ENCODE measurements around the gene YES1. TPM values are rescaled to one million over a fixed set of nuclear protein-coding genes. Genes with fewer than 3 reads are reported as not detected.

YES1 gene
- total and polyA plus RNA-seq, 2 of the 13 experiments (the other 11 are each of a cell fraction or from before 2014, with no cell fraction given), result 17.2 to 70.8 TPM

DNA sequence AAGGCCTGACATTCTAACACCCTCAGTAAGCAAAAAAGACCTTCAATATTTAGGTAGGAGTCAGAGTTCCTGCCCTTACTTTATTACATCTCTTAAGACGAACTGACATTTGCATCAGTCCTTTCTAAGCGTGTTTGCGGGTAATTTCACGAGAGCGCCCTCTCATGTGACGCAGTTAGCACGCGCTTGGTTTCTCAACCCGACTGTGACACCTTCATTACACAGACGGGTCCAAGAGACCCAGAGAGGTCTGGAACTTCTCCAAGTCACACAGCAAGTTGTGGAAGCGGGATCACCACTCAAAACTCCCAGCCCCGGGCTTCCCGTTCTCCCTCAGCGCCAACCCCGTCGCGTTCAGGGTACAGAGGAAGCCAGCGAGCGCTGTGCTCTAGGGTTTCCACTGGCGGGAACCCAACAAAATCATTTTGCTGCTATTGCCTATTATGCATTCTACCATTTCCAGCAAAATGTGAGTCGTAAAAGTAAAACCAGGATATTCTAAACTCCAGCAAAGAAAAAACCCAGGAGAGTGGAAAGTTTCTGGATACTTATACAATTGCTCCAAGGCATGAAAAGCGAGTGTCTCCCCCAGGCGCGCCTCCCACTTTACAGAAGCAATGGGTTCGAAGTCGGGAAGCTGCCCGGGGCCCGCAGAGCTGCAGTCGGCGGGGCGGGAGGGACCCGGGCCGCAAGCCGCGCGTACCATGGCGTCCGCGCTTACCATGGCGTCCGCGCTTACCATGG lies 100.2 kb downstream of the YES1 start (continued):
- TF ChIP-seq, protein P1, sequence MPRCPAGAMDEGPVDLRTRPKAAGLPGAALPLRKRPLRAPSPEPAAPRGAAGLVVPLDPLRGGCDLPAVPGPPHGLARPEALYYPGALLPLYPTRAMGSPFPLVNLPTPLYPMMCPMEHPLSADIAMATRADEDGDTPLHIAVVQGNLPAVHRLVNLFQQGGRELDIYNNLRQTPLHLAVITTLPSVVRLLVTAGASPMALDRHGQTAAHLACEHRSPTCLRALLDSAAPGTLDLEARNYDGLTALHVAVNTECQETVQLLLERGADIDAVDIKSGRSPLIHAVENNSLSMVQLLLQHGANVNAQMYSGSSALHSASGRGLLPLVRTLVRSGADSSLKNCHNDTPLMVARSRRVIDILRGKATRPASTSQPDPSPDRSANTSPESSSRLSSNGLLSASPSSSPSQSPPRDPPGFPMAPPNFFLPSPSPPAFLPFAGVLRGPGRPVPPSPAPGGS (CRISPR knock-in tag; IDR thresholded peaks at IDR 0.05), result 0 out of 2 replicates have a peak, but pooled peaks have one; percentile 70
- TF ChIP-seq PHF20 (CRISPR knock-in tag; IDR thresholded peaks at IDR 0.05), result no peak
- TF ChIP-seq RARG (CRISPR knock-in tag; IDR thresholded peaks at IDR 0.05; ENCODE audit: low read depth), result 0 out of 2 replicates have a peak, but pooled peaks have one; percentile 28
- TF ChIP-seq ZNF709 (CRISPR knock-in tag; IDR thresholded peaks at IDR 0.05), result peak; percentile 6; the same call in 1 of the 2 replicates
- TF ChIP-seq, protein P2, sequence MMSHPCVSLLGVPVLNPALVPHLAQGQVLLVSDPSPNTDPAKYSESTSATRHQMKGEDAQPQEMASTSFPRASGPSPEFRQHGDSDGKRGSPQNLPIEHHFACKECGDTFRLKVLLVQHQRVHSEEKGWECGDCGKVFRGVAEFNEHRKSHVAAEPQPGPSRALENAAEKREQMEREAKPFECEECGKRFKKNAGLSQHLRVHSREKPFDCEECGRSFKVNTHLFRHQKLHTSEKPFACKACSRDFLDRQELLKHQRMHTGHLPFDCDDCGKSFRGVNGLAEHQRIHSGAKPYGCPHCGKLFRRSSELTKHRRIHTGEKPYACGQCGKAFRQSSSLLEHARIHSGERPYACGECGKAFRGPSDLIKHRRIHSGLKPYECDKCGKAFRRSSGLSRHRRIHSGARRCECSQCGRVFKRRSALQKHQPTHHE (CRISPR knock-in tag; IDR thresholded peaks at IDR 0.05; ENCODE audit: borderline replicate concordance), result no peak
- no peak for TF ChIP-seq CCAR2 (optimal IDR thresholded peaks at IDR 0.05; ENCODE audit: low read depth, low read length)
- TF ChIP-seq RFXANK (CRISPR knock-in tag; IDR thresholded peaks at IDR 0.05), result no peak
- TF ChIP-seq, protein P3, sequence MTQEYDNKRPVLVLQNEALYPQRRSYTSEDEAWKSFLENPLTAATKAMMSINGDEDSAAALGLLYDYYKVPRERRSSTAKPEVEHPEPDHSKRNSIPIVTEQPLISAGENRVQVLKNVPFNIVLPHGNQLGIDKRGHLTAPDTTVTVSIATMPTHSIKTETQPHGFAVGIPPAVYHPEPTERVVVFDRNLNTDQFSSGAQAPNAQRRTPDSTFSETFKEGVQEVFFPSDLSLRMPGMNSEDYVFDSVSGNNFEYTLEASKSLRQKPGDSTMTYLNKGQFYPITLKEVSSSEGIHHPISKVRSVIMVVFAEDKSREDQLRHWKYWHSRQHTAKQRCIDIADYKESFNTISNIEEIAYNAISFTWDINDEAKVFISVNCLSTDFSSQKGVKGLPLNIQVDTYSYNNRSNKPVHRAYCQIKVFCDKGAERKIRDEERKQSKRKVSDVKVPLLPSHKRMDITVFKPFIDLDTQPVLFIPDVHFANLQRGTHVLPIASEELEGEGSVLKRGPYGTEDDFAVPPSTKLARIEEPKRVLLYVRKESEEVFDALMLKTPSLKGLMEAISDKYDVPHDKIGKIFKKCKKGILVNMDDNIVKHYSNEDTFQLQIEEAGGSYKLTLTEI (CRISPR knock-in tag; conservative IDR thresholded peaks at IDR 0.05), result no peak
- no peak for TF ChIP-seq ZNF207 (IDR thresholded peaks at IDR 0.05; ENCODE audit: borderline replicate concordance)
- TF ChIP-seq CCDC6 (CRISPR knock-in tag; IDR thresholded peaks at IDR 0.05), result no peak
- TF ChIP-seq, protein P4, sequence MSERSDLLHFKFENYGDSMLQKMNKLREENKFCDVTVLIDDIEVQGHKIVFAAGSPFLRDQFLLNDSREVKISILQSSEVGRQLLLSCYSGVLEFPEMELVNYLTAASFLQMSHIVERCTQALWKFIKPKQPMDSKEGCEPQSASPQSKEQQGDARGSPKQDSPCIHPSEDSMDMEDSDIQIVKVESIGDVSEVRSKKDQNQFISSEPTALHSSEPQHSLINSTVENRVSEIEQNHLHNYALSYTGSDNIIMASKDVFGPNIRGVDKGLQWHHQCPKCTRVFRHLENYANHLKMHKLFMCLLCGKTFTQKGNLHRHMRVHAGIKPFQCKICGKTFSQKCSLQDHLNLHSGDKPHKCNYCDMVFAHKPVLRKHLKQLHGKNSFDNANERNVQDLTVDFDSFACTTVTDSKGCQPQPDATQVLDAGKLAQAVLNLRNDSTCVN (CRISPR knock-in tag; IDR thresholded peaks at IDR 0.05; ENCODE audit: borderline replicate concordance), result no peak
- TF ChIP-seq ZNF781 (CRISPR knock-in tag; IDR thresholded peaks at IDR 0.05; ENCODE audit: borderline replicate concordance, not compliant biosample characterization), result no peak
- no peak for TF ChIP-seq ZNF180 (CRISPR knock-in tag; IDR thresholded peaks at IDR 0.05; ENCODE audit: borderline replicate concordance, low read depth)
- TF ChIP-seq, protein P5, sequence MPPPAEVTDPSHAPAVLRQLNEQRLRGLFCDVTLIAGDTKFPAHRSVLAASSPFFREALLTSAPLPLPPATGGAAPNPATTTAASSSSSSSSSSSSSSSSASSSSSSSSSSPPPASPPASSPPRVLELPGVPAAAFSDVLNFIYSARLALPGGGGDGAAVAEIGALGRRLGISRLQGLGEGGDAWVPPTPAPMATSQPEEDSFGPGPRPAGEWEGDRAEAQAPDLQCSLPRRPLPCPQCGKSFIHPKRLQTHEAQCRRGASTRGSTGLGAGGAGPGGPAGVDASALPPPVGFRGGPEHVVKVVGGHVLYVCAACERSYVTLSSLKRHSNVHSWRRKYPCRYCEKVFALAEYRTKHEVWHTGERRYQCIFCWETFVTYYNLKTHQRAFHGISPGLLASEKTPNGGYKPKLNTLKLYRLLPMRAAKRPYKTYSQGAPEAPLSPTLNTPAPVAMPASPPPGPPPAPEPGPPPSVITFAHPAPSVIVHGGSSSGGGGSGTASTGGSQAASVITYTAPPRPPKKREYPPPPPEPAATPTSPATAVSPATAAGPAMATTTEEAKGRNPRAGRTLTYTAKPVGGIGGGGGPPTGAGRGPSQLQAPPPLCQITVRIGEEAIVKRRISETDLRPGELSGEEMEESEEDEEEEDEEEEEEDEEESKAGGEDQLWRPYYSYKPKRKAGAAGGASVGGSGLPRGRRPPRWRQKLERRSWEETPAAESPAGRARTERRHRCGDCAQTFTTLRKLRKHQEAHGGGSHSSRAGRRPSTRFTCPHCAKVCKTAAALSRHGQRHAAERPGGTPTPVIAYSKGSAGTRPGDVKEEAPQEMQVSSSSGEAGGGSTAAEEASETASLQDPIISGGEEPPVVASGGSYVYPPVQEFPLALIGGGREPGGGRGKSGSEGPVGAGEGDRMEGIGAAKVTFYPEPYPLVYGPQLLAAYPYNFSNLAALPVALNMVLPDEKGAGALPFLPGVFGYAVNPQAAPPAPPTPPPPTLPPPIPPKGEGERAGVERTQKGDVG (CRISPR knock-in tag; IDR thresholded peaks at IDR 0.05; ENCODE audit: borderline replicate concordance), result no peak

All from HepG2 (cell line).